Measurements from ENCODE around the gene OSBPL10. TPM values are rescaled to one million over a fixed set of nuclear protein-coding genes. Genes with fewer than 3 reads are reported as not detected.

OSBPL10 gene
- total RNA-seq, 2 donors from 2014 or later = 28.1 to 29.7 TPM

- DNase-seq (ENCODE audit: low spot score) = no peak
- intact Hi-C loops (cut with DNase I) = no loop called here
These were observed 44.5 kb downstream of the OSBPL10 start for GRCh38 chr3:31936420-31937060.

- intact Hi-C loops (cut with DNase I) = no loop called here
- DNase-seq (ENCODE audit: low spot score) = no peak
These were observed 46.2 kb downstream of the OSBPL10 start for GRCh38 chr3:31934866-31935265.

GRCh38 chr3:31934018-31934417 lies 47.0 kb downstream of the OSBPL10 start:
- no peak for DNase-seq (ENCODE audit: low spot score)
- intact Hi-C loops (cut with DNase I) = no loop called here

- intact Hi-C loops (cut with DNase I) = no loop called here
- DNase-seq (ENCODE audit: low spot score) = no peak
These were observed 48.1 kb downstream of the OSBPL10 start for GRCh38 chr3:31932990-31933389.

- no peak for DNase-seq (ENCODE audit: low spot score)
- intact Hi-C loops (cut with DNase I) = loop anchor here in 1 of 2 donors (5.0 kb wide), 1 partner anchor 37 kb away; no protein-coding TSS in a partner anchor
These were observed 51.1 kb downstream of the OSBPL10 start for GRCh38 chr3:31929826-31930502.

GRCh38 chr3:31927811-31928210 lies 53.3 kb downstream of the OSBPL10 start:
- intact Hi-C loops (cut with DNase I) = loop anchor here in 1 of 2 donors (5.0 kb wide), 1 partner anchor 39 kb away; no protein-coding TSS in a partner anchor
- no peak for DNase-seq (ENCODE audit: low spot score)

GRCh38 chr3:31926543-31926942 lies 54.5 kb downstream of the OSBPL10 start:
- intact Hi-C loops (cut with DNase I) = loop anchor here in 1 of 2 donors (5.0 kb wide), 1 partner anchor 41 kb away; no protein-coding TSS in a partner anchor
- no peak for DNase-seq (ENCODE audit: low spot score)

GRCh38 chr3:31925271-31925630 lies 55.8 kb downstream of the OSBPL10 start:
- intact Hi-C loops (cut with DNase I) = loop anchor here in 1 of 2 donors (5.0 kb wide), 1 partner anchor 42 kb away; no protein-coding TSS in a partner anchor
- DNase-seq (ENCODE audit: low spot score) = no peak

- no peak for DNase-seq (ENCODE audit: low spot score)
- intact Hi-C loops (cut with DNase I) = loop anchor here in 1 of 2 donors (5.0 kb wide), 1 partner anchor 43 kb away; no protein-coding TSS in a partner anchor
These were observed 56.3 kb downstream of the OSBPL10 start for GRCh38 chr3:31924610-31925270.

- intact Hi-C loops (cut with DNase I) = no loop called here
- DNase-seq (ENCODE audit: low spot score) = no peak
These were observed 58.1 kb downstream of the OSBPL10 start for GRCh38 chr3:31922962-31923361.

- intact Hi-C loops (cut with DNase I) = no loop called here
- DNase-seq (ENCODE audit: low spot score) = no peak
These were observed 59.2 kb downstream of the OSBPL10 start for GRCh38 chr3:31921837-31922236.

- no peak for DNase-seq (ENCODE audit: low spot score)
- intact Hi-C loops (cut with DNase I) = no loop called here
These were observed 60.8 kb downstream of the OSBPL10 start for GRCh38 chr3:31920310-31920709.

GRCh38 chr3:31919528-31919927 lies 61.5 kb downstream of the OSBPL10 start:
- DNase-seq (ENCODE audit: low spot score) = no peak
- intact Hi-C loops (cut with DNase I) = no loop called here

- no peak for DNase-seq (ENCODE audit: low spot score)
- intact Hi-C loops (cut with DNase I) = no loop called here
These were observed 62.6 kb downstream of the OSBPL10 start for GRCh38 chr3:31918179-31919150.

GRCh38 chr3:31917303-31918005 lies 63.6 kb downstream of the OSBPL10 start:
- DNase-seq (ENCODE audit: low spot score) = no peak
- intact Hi-C loops (cut with DNase I) = no loop called here

- intact Hi-C loops (cut with DNase I) = no loop called here
- no peak for DNase-seq (ENCODE audit: low spot score)
These were observed 69.4 kb downstream of the OSBPL10 start for GRCh38 chr3:31911643-31912042.

GRCh38 chr3:31911124-31911523 lies 69.9 kb downstream of the OSBPL10 start:
- intact Hi-C loops (cut with DNase I) = no loop called here
- DNase-seq (ENCODE audit: low spot score) = no peak

- intact Hi-C loops (cut with DNase I) = no loop called here
- DNase-seq (ENCODE audit: low spot score) = no peak
These were observed 71.6 kb downstream of the OSBPL10 start for GRCh38 chr3:31909455-31909854.
